Measurements from ENCODE around the gene ECI2. TPM values are rescaled to one million over a fixed set of nuclear protein-coding genes. Genes with fewer than 3 reads are reported as not detected.

ECI2 gene
- total RNA-seq, 4 donors from 2014 or later = 23.9 to 87.9 (median 50.7) TPM

DNA sequence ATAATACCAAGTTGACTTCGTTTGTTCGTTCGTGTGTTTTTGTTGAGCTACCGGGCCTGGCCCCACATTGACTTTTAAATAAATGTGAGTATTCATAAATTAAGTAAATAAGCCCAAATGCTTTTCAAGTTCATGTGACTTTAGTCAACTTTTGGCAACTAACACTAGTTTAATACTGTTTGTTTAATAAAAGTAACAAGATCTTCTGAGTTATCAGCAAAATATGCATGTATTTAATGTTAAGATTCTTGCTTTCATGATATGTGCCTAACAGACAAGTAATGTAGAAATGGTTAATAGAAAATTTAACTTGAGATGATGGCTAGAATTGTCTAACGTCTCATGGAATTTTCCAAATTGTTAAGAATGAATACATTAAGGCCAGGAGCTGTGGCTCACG, 38.7 kb upstream of the ECI2 start:
- DNase-seq = no peak
- Histone ChIP-seq H3K9me3 (no peaks in the 10 kb centered on the region), H3K4me1 (no peaks in the 10 kb centered on the region), H3K27me3 (no peaks in the 10 kb centered on the region), H3K4me3 (no peak overlapping the region), H3K36me3 (no peaks in the 10 kb centered on the region), H3K27ac (no peak overlapping the region)
- no peak for TF ChIP-seq CTCF (IDR thresholded peaks at IDR 0.05)
- TF ChIP-seq POLR2A (IDR thresholded peaks at IDR 0.05) = no peak

- H3K27me3 ChIP-seq = no peaks in the 10 kb centered on the region
- no peaks in the 10 kb centered on the region for H3K4me1 ChIP-seq
- TF ChIP-seq CTCF (IDR thresholded peaks at IDR 0.05) (no peak), POLR2A (IDR thresholded peaks at IDR 0.05) (no peak)
- no peak overlapping the region for H3K27ac ChIP-seq
- H3K36me3 ChIP-seq = no peaks in the 10 kb centered on the region
- H3K9me3 ChIP-seq = no peaks in the 10 kb centered on the region
- H3K4me3 ChIP-seq = no peak overlapping the region
- DNase-seq = no peak
Observed at GRCh38 chr6:4172368-4172767, 37.0 kb upstream of the ECI2 start.

GRCh38 chr6:4170297-4170696, 34.9 kb upstream of the ECI2 start:
- no peak overlapping the region for H3K27ac ChIP-seq
- TF ChIP-seq CTCF (IDR thresholded peaks at IDR 0.05) (no peak), POLR2A (IDR thresholded peaks at IDR 0.05) (no peak)
- DNase-seq = no peak
- no peak overlapping the region for H3K4me3 ChIP-seq
- H3K27me3 ChIP-seq = no peaks in the 10 kb centered on the region
- H3K4me1 ChIP-seq = no peaks in the 10 kb centered on the region
- no peaks in the 10 kb centered on the region for H3K9me3 ChIP-seq
- no peaks in the 10 kb centered on the region for H3K36me3 ChIP-seq

DNA sequence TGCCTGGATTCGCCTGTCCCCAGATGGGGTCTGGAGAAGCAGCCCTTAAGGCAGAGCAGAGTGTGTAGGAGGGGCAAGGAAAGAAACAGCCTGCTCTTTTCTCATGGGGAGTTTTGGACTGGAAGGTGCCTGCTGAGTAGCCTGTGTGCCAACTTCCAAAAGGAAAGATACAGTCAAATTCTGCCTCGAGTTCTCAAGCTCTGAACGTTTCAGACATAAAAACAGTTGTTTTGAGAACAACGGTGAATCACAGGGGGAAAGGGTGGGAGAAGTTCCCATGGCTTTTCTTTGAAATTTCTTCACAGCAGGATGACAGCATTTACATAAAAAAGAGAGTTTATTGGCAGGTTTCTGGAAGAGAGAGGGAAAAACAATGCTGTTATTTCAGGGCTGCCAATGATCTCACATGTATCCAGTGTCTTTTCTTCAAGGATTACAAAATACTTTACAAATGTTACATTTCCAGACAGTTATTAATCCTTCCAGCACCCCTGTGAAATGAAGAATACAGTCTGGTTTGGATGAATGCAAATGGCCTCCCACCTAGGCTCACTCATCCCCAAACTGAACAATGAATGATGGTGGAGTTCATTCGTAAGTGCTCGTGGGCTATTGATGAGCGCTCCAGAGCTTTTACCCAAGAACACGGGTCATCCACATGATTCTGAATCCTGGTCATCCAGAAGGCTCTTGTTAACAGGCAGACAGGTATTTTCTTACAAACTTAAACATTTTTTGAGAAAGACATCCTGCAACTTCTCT, 33.8 kb upstream of the ECI2 start:
- H3K9me3 ChIP-seq = no peaks in the 10 kb centered on the region
- TF ChIP-seq CTCF (IDR thresholded peaks at IDR 0.05) = no peak
- no peak for TF ChIP-seq POLR2A (IDR thresholded peaks at IDR 0.05)
- no peak overlapping the region for H3K4me3 ChIP-seq
- H3K27ac ChIP-seq = no peak overlapping the region
- no peak for DNase-seq
- H3K36me3 ChIP-seq = no peaks in the 10 kb centered on the region
- no peaks in the 10 kb centered on the region for H3K27me3 ChIP-seq
- no peaks in the 10 kb centered on the region for H3K4me1 ChIP-seq

GRCh38 chr6:4167833-4168232, 32.5 kb upstream of the ECI2 start:
- no peaks in the 10 kb centered on the region for H3K36me3 ChIP-seq
- H3K4me3 ChIP-seq = no peak overlapping the region

More at GRCh38 chr6:4167833-4168232, 32.5 kb upstream of the ECI2 start:
- no peak for TF ChIP-seq POLR2A (IDR thresholded peaks at IDR 0.05)
- TF ChIP-seq CTCF (IDR thresholded peaks at IDR 0.05) = no peak
- Histone ChIP-seq H3K27me3 (no peaks in the 10 kb centered on the region), H3K9me3 (no peaks in the 10 kb centered on the region), H3K27ac (no peak overlapping the region), H3K4me1 (no peaks in the 10 kb centered on the region)
- DNase-seq = no peak

All from Peyer's patch (tissue), 4 donors.